K562 (cell line): ENCODE data around the gene DAZAP1. TPM values are rescaled to one million over a fixed set of nuclear protein-coding genes. Genes with fewer than 3 reads are reported as not detected.

Source experiments
- ADNP ChIP-seq: fragments of 200-800 bp; sonication (Bioruptor generic); IDR thresholded peaks from 2 replicates; pipeline ENCODE4 v1.6.1; 2016; ENCODE audit warnings: missing genetic modification characterization, missing compliant biosample characterization
- ARID1B ChIP-seq: fragments of 450-650 bp; IDR thresholded peaks from 2 replicates; pipeline ENCODE4 v1.6.1; 2016; ENCODE audit warnings: antibody characterized with exemption, mild to moderate bottlenecking, inconsistent platforms
- CXXC5 ChIP-seq: fragments of 250-450 bp; sonication (Bioruptor Pico); IDR thresholded peaks from 2 replicates; pipeline ENCODE4 v1.8.0; 2022; ENCODE audit warnings: inconsistent platforms, mild to moderate bottlenecking, moderate library complexity
- DMBX1 ChIP-seq: fragments of 250-450 bp; sonication (Bioruptor Pico); IDR thresholded peaks from 2 replicates; pipeline ENCODE4 v1.8.0; 2022; ENCODE audit warnings: inconsistent platforms, mild to moderate bottlenecking, moderate library complexity, borderline replicate concordance
- FOXP1 ChIP-seq: sonication (generic); formaldehyde crosslinking; IDR thresholded peaks from 2 replicates; pipeline ENCODE4 v1.8.0; 2022; ENCODE audit warnings: mild to moderate bottlenecking, missing genetic modification reagents
- HEY1 ChIP-seq: fragments of 250-450 bp; sonication (Bioruptor Pico); IDR thresholded peaks from 2 replicates; pipeline ENCODE4 v1.5.0; 2020; ENCODE audit warnings: mild to moderate bottlenecking, moderate library complexity, borderline replicate concordance
- JUNB ChIP-seq: fragments of 450-650 bp; formaldehyde crosslinking; conservative IDR thresholded peaks from 2 replicates; pipeline ENCODE4 v1.4.0; 2020; ENCODE audit warnings: mild to moderate bottlenecking
- KAT8 ChIP-seq: fragments of 450-650 bp; IDR thresholded peaks from 2 replicates; pipeline ENCODE4 v1.6.1; 2016; ENCODE audit warnings: low read depth, mild to moderate bottlenecking
- PHF20 ChIP-seq: fragments of 450-650 bp; IDR thresholded peaks from 2 replicates; pipeline ENCODE4 v1.6.1; 2018; ENCODE audit not compliant: partially characterized antibody
- RB1 ChIP-seq: fragments of 450-650 bp; IDR thresholded peaks from 2 replicates; pipeline ENCODE4 v1.6.1; 2017; ENCODE audit warnings: low read depth, mild to moderate bottlenecking
- RBM22 ChIP-seq: fragments of 200-400 bp; formaldehyde crosslinking; IDR thresholded peaks from 2 replicates; pipeline ENCODE4 v1.6.1; 2018; ENCODE audit warnings: low read length, low read depth; ENCODE audit not compliant: poor library complexity, severe bottlenecking
- SIX5 ChIP-seq, 2 experiments: IDR thresholded peaks; 2 replicates each; pipeline ENCODE4 v1.6.1; 2011; ENCODE audit warnings: low read length in 2 of 2, borderline replicate concordance in 1 of 2, low read depth in 1 of 2, mild to moderate bottlenecking in 1 of 2, moderate library complexity in 1 of 2; ENCODE audit not compliant: insufficient read depth in 1 of 2
- SMAD3 ChIP-seq: fragments of 450-650 bp; formaldehyde crosslinking; conservative IDR thresholded peaks from 2 replicates; pipeline ENCODE4 v1.4.0; 2020; ENCODE audit warnings: mild to moderate bottlenecking
- TAF9B ChIP-seq: fragments of 450-650 bp; IDR thresholded peaks from 2 replicates; pipeline ENCODE4 v1.6.1; 2018; ENCODE audit warnings: mild to moderate bottlenecking; ENCODE audit not compliant: partially characterized antibody
- TRIM28 ChIP-seq: fragments of 450-650 bp; IDR thresholded peaks from 2 replicates; pipeline ENCODE4 v1.6.1; 2017
- polyA plus RNA-seq, 8 experiments: library from polyadenylated mRNA; depleted of rRNA in 4 of 8; stranded (reverse) in 5 of 8; unstranded in 3 of 8; fragments of >200 nt; fragmentation: Nextera tagmentation in 2 of 8; fragmentation: Illumina TruSeq in 1 of 8; extraction: Ambion mirVana in 2 of 8; extraction: Trizol in 1 of 8; gene quantifications; 2 replicates each; pipeline versions ENCODE4 v1.2.1 to v1.2.3, GENCODE V29; 2011 to 2014; ENCODE audit warnings: inconsistent platforms in 1 of 8, missing spikeins in 1 of 8
- total RNA-seq, 7 experiments: library from RNA; depleted of rRNA in 6 of 7; stranded (reverse); fragments of >200 nt in 6 of 7; fragmentation: Illumina TruSeq in 2 of 7; extraction: Trizol in 2 of 7; gene quantifications; 2 replicates each; pipeline versions ENCODE4 v1.2.1 to v1.2.3, GENCODE V29; 2011 to 2021; ENCODE audit warnings: low replicate concordance in 1 of 7
- TF ChIP-seq, protein P1 (sequence below): sonication (generic); formaldehyde crosslinking; IDR thresholded peaks from 2 replicates; pipeline ENCODE4 v1.8.0; 2022; ENCODE audit warnings: mild to moderate bottlenecking, missing genetic modification reagents
- TF ChIP-seq, protein P2 (sequence below), 2 experiments: fragments of 450-650 bp; IDR thresholded peaks; 2 replicates each; pipeline ENCODE4 v1.6.1; 2018; ENCODE audit warnings: mild to moderate bottlenecking in 2 of 2, low read depth in 1 of 2; ENCODE audit not compliant: partially characterized antibody in 2 of 2
- TF ChIP-seq, protein P3 (sequence below): IDR thresholded peaks from 2 replicates; pipeline ENCODE4 v1.6.1; 2016; ENCODE audit warnings: missing genetic modification characterization, missing compliant biosample characterization
- TF ChIP-seq, protein P4 (sequence below): fragments of 250-450 bp; sonication (Bioruptor Pico); IDR thresholded peaks from 2 replicates; pipeline ENCODE4 v1.5.0; 2022; ENCODE audit warnings: mild to moderate bottlenecking

Gene DAZAP1
- total and polyA plus RNA-seq, 9 of the 15 experiments (the other 6 are each of a cell fraction or from before 2014, with no cell fraction given), result 10.8 to 289 (median 142) TPM

DNA sequence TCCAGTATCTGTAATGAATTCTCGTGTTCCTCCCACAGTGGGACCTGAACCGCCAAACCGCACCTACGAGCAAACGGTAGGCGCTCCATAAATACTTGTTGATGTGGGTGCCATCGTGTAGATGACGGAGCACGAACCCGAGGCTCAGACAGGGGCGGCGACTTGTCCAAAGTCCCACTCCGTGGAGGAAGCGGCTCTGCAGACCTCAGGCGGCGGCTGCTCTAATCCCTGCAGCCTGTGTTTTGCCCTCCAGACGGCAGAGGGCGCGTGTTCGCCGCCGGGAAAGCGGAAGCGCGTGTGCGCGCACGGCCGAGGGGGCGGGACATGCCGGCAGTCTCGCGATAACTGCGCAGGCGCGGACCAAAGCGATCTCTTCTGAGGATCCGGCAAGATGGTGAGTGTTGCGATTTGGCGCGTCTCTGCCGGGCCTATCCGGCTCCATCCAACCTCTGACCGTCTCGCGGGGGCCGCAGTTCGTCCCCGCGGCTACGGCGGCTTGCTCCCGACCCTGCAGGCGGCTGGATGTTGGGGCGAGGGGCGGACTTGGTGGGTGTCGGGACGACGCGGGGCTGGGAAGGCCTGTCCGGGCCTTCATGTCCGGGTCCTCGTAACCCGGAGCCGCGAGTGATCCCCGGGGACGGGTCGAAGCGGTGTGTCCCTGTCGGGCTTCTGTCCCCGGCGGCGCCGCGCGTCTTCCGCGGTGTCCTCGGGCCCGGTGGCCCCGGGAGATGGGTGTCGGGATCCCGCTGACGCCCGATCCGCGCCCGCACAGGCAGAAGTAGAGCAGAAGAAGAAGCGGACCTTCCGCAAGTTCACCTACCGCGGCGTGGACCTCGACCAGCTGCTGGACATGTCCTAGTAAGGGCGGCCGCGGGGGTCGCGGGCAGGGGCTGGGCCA, 30.9 kb downstream of the DAZAP1 start, which contains the start of gene RPS15 (continued):
- TF ChIP-seq, protein P1, sequence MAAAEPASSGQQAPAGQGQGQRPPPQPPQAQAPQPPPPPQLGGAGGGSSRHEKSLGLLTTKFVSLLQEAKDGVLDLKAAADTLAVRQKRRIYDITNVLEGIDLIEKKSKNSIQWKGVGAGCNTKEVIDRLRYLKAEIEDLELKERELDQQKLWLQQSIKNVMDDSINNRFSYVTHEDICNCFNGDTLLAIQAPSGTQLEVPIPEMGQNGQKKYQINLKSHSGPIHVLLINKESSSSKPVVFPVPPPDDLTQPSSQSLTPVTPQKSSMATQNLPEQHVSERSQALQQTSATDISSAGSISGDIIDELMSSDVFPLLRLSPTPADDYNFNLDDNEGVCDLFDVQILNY, result 0 out of 2 replicates have a peak, but pooled peaks have one; percentile 48
- TF ChIP-seq PHF20 (peak; percentile 88), KAT8 (no peak), TAF9B (peak; percentile 100), DMBX1 (CRISPR knock-in tag) (no peak), SMAD3 (no peak), ARID1B (peak; percentile 47; the same call in 1 of the 2 replicates), HEY1 (CRISPR knock-in tag) (no peak), JUNB (CRISPR knock-in tag) (no peak), CXXC5 (CRISPR knock-in tag) (peak; percentile 98), TRIM28 (peak; percentile 93), SIX5 (IDR thresholded peaks at IDR 0.05; ENCODE audit: borderline replicate concordance in 1 of 2, insufficient read depth in 1 of 2, low read depth in 1 of 2, low read length in 2 of 2) (peak; percentile 16 to 28; a peak in 1 of 4 replicates), RBM22 (peak; percentile 93), RB1 (peak; percentile 91), FOXP1 (peak; percentile 86; the same call in 1 of the 2 replicates), ADNP (tag) (no peak)
- TF ChIP-seq, protein P2, sequence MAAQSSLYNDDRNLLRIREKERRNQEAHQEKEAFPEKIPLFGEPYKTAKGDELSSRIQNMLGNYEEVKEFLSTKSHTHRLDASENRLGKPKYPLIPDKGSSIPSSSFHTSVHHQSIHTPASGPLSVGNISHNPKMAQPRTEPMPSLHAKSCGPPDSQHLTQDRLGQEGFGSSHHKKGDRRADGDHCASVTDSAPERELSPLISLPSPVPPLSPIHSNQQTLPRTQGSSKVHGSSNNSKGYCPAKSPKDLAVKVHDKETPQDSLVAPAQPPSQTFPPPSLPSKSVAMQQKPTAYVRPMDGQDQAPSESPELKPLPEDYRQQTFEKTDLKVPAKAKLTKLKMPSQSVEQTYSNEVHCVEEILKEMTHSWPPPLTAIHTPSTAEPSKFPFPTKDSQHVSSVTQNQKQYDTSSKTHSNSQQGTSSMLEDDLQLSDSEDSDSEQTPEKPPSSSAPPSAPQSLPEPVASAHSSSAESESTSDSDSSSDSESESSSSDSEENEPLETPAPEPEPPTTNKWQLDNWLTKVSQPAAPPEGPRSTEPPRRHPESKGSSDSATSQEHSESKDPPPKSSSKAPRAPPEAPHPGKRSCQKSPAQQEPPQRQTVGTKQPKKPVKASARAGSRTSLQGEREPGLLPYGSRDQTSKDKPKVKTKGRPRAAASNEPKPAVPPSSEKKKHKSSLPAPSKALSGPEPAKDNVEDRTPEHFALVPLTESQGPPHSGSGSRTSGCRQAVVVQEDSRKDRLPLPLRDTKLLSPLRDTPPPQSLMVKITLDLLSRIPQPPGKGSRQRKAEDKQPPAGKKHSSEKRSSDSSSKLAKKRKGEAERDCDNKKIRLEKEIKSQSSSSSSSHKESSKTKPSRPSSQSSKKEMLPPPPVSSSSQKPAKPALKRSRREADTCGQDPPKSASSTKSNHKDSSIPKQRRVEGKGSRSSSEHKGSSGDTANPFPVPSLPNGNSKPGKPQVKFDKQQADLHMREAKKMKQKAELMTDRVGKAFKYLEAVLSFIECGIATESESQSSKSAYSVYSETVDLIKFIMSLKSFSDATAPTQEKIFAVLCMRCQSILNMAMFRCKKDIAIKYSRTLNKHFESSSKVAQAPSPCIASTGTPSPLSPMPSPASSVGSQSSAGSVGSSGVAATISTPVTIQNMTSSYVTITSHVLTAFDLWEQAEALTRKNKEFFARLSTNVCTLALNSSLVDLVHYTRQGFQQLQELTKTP (IDR thresholded peaks at IDR 0.05; ENCODE audit: low read depth in 1 of 2, partially characterized antibody in 2 of 2), result peak in 1 of 2 experiments; percentile 87
- TF ChIP-seq, protein P3, sequence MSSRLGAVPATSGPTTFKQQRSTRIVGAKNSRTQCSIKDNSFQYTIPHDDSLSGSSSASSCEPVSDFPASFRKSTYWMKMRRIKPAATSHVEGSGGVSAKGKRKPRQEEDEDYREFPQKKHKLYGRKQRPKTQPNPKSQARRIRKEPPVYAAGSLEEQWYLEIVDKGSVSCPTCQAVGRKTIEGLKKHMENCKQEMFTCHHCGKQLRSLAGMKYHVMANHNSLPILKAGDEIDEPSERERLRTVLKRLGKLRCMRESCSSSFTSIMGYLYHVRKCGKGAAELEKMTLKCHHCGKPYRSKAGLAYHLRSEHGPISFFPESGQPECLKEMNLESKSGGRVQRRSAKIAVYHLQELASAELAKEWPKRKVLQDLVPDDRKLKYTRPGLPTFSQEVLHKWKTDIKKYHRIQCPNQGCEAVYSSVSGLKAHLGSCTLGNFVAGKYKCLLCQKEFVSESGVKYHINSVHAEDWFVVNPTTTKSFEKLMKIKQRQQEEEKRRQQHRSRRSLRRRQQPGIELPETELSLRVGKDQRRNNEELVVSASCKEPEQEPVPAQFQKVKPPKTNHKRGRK, result no peak
- TF ChIP-seq, protein P4, sequence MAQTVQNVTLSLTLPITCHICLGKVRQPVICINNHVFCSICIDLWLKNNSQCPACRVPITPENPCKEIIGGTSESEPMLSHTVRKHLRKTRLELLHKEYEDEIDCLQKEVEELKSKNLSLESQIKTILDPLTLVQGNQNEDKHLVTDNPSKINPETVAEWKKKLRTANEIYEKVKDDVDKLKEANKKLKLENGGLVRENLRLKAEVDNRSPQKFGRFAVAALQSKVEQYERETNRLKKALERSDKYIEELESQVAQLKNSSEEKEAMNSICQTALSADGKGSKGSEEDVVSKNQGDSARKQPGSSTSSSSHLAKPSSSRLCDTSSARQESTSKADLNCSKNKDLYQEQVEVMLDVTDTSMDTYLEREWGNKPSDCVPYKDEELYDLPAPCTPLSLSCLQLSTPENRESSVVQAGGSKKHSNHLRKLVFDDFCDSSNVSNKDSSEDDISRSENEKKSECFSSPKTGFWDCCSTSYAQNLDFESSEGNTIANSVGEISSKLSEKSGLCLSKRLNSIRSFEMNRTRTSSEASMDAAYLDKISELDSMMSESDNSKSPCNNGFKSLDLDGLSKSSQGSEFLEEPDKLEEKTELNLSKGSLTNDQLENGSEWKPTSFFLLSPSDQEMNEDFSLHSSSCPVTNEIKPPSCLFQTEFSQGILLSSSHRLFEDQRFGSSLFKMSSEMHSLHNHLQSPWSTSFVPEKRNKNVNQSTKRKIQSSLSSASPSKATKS (CRISPR knock-in tag), result no peak
